ENCODE measurements around the gene SLC38A7.

DNA sequence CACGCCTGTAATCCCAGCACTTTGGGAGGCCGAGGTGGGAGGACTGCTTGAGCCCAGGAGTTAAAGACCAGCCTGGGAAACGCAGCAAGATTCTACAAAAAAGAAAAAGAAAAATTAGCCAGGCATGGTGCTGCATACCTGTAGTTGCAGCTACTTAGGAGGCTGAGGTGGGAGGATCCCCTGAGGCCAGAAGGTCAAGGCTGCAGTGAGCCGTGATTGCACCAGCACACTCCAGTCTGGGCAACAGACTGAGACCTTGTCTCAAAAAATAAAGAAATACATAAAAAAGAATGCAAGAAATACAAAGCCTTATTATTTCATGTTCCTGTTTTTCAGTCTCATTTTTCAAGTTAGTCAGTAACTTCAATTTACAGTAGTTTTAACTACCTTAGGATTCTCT is 49.1 kb downstream of the SLC38A7 start:
- TF ChIP-seq POLR2AphosphoS5 (IDR thresholded peaks at IDR 0.05), result no peak
- TF ChIP-seq, protein P1, sequence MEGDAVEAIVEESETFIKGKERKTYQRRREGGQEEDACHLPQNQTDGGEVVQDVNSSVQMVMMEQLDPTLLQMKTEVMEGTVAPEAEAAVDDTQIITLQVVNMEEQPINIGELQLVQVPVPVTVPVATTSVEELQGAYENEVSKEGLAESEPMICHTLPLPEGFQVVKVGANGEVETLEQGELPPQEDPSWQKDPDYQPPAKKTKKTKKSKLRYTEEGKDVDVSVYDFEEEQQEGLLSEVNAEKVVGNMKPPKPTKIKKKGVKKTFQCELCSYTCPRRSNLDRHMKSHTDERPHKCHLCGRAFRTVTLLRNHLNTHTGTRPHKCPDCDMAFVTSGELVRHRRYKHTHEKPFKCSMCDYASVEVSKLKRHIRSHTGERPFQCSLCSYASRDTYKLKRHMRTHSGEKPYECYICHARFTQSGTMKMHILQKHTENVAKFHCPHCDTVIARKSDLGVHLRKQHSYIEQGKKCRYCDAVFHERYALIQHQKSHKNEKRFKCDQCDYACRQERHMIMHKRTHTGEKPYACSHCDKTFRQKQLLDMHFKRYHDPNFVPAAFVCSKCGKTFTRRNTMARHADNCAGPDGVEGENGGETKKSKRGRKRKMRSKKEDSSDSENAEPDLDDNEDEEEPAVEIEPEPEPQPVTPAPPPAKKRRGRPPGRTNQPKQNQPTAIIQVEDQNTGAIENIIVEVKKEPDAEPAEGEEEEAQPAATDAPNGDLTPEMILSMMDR (IDR thresholded peaks at IDR 0.05), result no peak

Data from suprapubic skin (tissue), 3 donors.